ENCODE results near the gene NPIPA8.
"Not testable (repeated sequence)": the region's sequence is repeated elsewhere in the genome, so short reads cannot be mapped to it uniquely, and the experiment has no call there.

DNA sequence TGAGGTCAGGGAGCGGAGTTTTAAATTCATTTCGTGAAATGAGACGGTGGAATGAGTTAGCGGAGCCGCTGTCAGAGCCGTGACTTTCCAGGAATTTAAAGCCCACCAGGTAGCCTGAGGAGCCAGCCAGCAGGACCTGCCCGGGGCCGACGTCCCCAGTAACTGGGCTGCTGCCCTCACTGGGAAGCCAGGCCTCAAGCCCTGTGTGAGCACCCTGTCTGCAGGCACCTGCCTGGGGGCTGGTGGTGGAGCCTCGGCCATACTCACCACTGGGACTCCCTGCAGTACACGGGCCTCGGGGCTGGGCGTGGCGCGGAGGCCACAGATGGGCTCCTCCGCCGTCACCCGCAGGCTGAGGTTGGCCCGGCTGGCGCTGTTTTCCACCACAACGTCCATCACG is 10.5 kb upstream of the NPIPA8 start:
- TF ChIP-seq CTCF (IDR thresholded peaks at IDR 0.05); POLR2AphosphoS5 (IDR thresholded peaks at IDR 0.05); EP300 (IDR thresholded peaks at IDR 0.05); POLR2A (IDR thresholded peaks at IDR 0.05; ENCODE audit: low read depth): not testable (repeated sequence)
